HTERT RPE-1 (cell line): Measurements from ENCODE around the gene PLXNA1.

ENCODE experiments used
- in situ Hi-C: fragments of 300-500 bp; cut with MboI; formaldehyde crosslinking; loops from 4 replicates; pipeline ENCODE4 v1.14.3; 2020; ENCODE audit warnings: low sequenced_read_pairs

Gene PLXNA1

DNA sequence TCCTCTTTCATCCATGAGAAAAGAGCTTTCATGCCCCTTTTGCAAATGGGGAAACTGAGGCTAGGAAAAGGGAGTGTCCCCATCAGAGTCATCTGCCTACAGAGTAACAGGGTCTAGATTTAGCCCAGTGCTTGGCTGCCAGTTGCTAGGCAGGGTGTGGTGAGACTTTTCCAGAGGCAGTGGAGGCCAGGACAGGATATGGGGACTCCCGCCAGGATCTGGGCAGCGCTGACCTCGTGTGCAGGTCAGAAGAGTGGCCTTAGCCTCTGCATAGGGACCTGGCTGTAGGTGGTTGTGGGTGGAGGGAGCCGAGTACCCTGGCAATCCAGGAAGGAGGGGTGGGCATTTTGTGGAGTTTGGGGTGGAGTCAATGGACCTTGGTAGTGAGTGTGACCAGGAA, 4.2 kb downstream of the PLXNA1 start:
- in situ Hi-C loops = no loop called here

GRCh38 chr3:126987596-126987995, 4.7 kb downstream of the PLXNA1 start:
- in situ Hi-C loops = no loop called here

DNA sequence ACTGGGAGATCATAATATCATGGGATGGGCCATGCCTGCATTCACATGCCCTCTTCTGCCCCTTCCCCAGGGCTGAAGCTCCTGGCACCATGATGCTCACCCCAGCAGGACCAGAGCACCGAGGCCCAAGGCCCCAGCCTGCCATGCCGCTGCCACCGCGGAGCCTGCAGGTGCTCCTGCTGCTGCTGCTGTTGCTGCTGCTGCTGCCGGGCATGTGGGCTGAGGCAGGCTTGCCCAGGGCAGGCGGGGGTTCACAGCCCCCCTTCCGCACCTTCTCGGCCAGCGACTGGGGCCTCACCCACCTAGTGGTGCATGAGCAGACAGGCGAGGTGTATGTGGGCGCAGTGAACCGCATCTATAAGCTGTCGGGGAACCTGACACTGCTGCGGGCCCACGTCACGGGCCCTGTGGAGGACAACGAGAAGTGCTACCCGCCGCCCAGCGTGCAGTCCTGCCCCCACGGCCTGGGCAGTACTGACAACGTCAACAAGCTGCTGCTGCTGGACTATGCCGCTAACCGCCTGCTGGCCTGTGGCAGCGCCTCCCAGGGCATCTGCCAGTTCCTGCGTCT, 5.6 kb downstream of the PLXNA1 start:
- in situ Hi-C loops = no loop called here

DNA sequence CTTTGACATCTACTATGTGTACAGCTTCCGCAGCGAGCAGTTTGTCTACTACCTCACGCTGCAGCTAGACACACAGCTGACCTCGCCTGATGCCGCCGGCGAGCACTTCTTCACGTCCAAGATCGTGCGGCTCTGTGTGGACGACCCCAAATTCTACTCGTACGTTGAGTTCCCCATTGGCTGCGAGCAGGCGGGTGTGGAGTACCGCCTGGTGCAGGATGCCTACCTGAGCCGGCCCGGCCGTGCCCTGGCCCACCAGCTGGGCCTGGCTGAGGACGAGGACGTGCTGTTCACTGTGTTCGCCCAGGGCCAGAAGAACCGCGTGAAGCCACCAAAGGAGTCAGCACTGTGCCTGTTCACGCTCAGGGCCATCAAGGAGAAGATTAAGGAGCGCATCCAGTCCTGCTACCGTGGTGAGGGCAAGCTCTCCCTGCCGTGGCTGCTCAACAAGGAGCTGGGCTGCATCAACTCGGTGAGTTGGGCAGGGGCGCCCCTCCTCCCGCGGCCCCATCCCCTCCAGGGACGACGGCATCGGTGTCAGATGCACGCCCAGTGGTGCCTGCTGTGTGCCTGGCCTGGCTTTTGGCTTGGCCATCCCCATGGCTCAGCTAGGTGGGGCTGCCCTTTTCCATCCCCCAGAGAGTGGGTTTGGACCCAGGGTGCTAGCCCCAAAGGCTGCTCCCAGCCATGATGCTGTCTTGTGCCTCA, 6.6 kb downstream of the PLXNA1 start:
- in situ Hi-C loops = no loop called here

DNA sequence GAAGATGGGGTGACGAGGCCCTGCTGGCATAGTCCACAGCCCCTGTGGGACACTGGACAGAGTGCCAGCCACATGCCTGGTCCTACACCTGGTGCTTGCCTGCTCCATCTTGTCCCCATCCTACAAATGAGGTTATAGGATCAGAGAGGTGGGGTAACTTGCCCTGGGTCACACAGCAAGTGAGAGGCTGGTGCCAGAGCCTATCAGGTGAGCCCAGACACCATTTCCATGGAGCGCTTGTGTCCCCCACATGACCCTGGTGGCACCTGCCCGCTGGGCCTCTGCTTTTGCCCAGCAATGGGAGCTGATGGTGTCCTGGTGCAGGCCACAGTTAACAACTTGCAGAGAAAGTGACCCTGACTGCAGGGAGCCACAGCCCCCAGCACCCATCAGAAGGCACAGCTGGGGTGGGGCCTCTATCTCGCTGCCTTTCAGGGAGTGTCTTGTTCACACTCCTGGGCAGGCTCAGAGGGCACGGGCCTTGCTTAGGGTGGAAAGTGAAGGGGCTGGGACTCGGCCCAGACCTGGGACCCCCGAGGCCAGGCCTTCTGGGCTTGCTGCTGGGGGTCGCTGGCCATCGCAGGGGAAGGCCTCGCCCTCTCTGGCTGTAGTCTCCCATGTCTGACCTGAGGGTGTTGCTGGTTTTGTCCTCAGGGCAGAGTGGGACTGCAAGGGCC, 7.2 kb downstream of the PLXNA1 start:
- in situ Hi-C loops = no loop called here

- in situ Hi-C loops = no loop called here
Measured at GRCh38 chr3:126990890-126991289, 8.0 kb downstream of the PLXNA1 start.

GRCh38 chr3:126991366-126992200, 8.7 kb downstream of the PLXNA1 start:
- in situ Hi-C loops = no loop called here

GRCh38 chr3:126992216-126992615, 9.3 kb downstream of the PLXNA1 start:
- in situ Hi-C loops = no loop called here

GRCh38 chr3:126992776-126993175, 9.9 kb downstream of the PLXNA1 start:
- in situ Hi-C loops = no loop called here

- in situ Hi-C loops = no loop called here
Measured at GRCh38 chr3:126993436-126993835, 10.5 kb downstream of the PLXNA1 start.

- in situ Hi-C loops = no loop called here
Measured at GRCh38 chr3:126994661-126995245, 11.8 kb downstream of the PLXNA1 start.

DNA sequence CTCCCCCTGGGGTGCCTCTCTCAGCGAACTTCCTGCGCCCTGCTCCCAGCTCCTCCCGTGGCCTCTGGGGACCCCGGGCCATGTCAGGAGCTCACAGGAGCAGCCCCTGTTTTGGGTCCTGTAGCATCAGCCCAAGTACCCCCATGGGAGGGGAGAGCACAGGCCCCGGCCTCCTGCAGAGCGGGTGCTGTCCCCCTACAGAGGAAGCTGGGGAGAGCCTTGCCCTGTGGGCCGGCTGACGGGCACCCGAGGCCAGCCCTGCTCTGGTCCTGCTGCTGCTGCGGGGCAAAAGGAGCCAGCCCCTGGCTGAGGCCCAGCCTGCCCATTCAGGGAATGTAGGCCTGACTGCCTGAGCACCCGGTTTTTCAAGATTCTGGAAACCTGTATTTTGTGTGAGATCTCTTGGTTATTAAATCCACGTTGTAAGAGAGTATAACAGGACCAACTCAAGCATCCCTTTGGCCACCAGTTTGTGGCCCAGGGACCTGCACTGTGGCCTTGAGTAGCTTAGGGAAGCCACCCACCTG, 12.4 kb downstream of the PLXNA1 start:
- in situ Hi-C loops = no loop called here

DNA sequence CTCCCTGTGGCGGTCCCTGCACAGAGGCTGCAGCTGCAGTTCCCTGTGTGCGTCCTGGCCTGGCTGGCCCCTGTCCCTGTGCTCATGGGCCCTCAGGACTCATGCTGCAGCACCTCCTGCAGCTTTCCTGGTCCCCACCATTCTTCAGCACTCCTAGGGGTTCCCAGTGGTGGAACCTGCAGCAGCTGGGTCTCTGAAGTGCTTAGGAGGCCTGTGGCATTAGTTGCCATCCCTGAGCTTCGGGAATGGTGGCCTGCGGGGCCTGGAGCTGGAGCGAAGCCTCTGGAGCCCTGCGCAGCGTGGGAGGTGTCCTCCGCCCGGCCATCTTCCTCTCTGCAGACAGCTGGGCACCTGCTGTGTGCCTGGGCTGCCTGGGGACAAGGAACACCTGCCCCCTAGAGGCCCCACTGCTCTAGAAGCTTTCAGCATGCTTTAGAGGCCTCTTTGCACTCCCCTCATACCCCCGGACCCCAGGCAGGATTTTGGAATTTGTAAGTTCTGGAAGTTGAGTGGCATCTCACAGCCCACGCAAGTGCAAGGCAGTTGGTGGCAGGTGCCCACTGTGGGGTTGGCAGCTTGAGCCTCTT, 13.1 kb downstream of the PLXNA1 start:
- in situ Hi-C loops = no loop called here

GRCh38 chr3:126996905-126997304, 14.0 kb downstream of the PLXNA1 start:
- in situ Hi-C loops = no loop called here

DNA sequence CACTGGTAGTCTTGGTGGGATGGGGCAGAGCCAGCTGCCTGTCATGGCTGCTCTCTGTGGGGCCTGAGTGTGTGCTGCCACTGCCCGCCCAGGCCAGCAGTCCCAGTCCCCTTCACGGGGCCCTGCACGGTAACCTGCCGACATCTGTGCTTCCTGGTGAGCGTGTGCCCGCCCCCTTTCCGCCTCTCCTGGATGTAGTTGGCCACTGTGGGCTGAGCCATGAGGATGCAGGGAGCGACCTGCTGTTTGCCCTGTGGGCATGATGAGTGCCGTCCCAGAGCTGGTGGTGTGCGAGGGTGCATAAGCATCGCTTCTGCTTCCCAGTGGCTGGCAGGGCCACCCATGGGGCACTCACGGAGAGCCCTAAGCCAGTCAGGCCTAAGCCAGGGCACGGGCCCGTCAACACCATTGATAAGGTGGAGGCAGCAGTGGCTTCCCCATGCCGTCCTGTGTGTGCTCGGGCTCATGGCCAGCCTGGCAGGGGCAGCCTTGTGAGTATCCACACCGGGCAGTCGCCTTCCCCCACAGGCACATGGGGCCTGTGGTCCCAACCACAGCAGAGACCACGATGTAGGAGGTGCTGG, 14.6 kb downstream of the PLXNA1 start:
- in situ Hi-C loops = no loop called here

GRCh38 chr3:126998320-126998719, 15.4 kb downstream of the PLXNA1 start:
- in situ Hi-C loops = no loop called here

DNA sequence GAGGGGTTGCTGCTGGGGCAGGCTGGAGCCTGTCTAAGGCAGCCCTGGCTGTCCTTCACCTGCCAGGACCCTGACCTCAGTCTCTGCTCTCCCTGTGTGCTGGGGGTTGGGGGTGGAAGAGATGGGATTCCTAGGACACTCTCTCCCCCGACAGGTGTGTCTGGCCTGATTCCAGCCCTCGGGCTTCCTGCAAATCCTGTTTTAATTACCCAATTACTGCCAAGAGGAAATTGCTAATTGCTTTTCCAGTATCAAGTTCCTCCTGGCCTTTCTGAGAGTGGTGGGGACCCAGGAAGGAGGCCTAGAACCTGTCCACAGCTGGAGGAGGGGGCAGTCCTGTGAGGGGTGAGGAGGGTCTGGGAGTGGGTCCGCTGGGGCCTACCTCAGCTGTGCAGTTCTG, 15.8 kb downstream of the PLXNA1 start:
- in situ Hi-C loops = no loop called here

DNA sequence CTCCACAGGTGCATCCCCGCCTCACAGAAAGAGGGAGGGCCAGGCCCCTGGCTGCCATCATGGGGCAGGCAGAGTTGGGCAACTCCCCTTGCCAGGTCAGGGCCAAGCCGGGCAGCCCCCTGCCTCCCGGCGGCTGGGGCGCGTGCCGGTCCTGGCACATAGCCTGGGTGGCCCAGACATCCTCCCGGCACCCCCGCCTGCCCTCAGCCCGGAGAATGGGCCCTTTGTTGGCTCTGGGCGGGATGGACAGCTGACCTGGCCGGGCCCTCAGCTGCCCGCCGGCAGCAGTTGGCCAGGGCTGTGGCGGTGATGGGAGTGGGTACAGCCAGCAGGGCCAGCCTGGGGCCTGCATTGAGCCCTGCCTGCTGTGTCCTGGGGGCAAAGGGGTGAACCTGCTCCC, 16.5 kb downstream of the PLXNA1 start:
- in situ Hi-C loops = no loop called here

GRCh38 chr3:127000119-127000518, 17.2 kb downstream of the PLXNA1 start:
- in situ Hi-C loops = no loop called here

DNA sequence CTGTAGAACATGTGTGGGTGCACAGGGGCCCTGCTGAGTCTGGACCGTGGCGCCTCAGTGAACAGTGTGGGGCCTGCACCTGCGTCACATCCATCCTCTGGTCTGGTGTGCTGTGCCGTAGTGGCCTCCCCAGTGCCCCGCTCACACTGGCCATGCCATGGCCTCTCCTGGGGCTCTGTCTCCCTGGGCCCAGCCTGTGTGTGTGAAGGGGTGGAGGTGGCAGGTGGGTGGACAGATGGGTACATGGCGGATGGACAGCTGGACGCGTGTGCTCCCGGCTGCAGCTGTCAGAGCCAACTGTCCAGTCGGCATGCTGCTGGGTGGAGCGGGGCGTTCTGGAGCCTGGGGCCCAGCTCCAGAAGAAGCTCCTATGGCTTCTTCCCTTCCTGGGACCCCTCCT, 17.8 kb downstream of the PLXNA1 start:
- in situ Hi-C loops = no loop called here
